HepG2 (cell line): ENCODE measurements around the gene ZNF33B. TPM values are rescaled to one million over a fixed set of nuclear protein-coding genes. Genes with fewer than 3 reads are reported as not detected.

ENCODE experiments used
- ATAC-seq: fragments of 200-7000 bp; cut with Tn5 transposase; 3 replicates; pipeline ENCODE4 v1.9.1; 2020; ENCODE audit warnings: mild to moderate bottlenecking, moderate library complexity
- BruUV-seq: library from RNA; stranded (reverse); fragments of 400-500 nt; replicated peaks from 2 replicates; lab custom pipeline; 2021; lab: Mats Ljungman, UMichigan
- CTCF ChIA-PET: fragments of 300-600 bp; formaldehyde crosslinking; extraction: SDS; loops from one replicate; lab custom pipeline; 2021; ENCODE audit warnings: low total read pairs, inconsistent platforms, low intra/inter-chr PET ratio; lab: Yijun Ruan, JAX
- POLR2A ChIA-PET: fragments of 350-600 bp; sonication (Branson Sonifier 250); formaldehyde crosslinking; loops from one replicate; lab custom pipeline; 2020; ENCODE audit warnings: antibody characterized with exemption, inconsistent platforms; lab: Yijun Ruan, JAX
- DNase-seq: peaks from one replicate; pipeline ENCODE4 v3.0.0-alpha.2; 2015; ENCODE audit warnings: low spot score
- FAIRE-seq: peaks from 3 replicates; lab custom pipeline; 2011; peaks lifted over from hg19 to GRCh38; lab: Jason Lieb, UNC
- H2AFZ ChIP-seq: one replicate; pipeline ENCODE4 v1.6.1; 2011; ENCODE audit warnings: low read length, inconsistent platforms
- H3K27ac ChIP-seq: fragments of 300-600 bp; 3 replicates; pipeline ENCODE4 v1.8.0; 2011; ENCODE audit warnings: mixed run types, mild to moderate bottlenecking, mixed read lengths, low read length, inconsistent platforms; ENCODE audit not compliant: insufficient read depth; ENCODE audit errors: extremely low read length
- H3K27me3 ChIP-seq, 2 experiments: fragments of 200-600 bp in 1 of 2; 2 replicates in 1 of 2; 3 replicates in 1 of 2; pipeline versions ENCODE4 v1.6.0 to v1.8.0; 2011; ENCODE audit warnings: low read length in 2 of 2, mild to moderate bottlenecking in 2 of 2, moderate library complexity in 2 of 2, inconsistent platforms in 1 of 2; ENCODE audit not compliant: insufficient read depth in 2 of 2, control insufficient read depth in 1 of 2
- H3K36me3 ChIP-seq, 2 experiments: fragments of 200-600 bp in 1 of 2; replicated peaks in 1 of 2; 2 replicates in 1 of 2; 3 replicates in 1 of 2; pipeline versions ENCODE4 v1.5.1 to v1.8.0; 2011; ENCODE audit warnings: low read length in 2 of 2, inconsistent platforms in 1 of 2; ENCODE audit not compliant: insufficient read depth in 2 of 2, control insufficient read depth in 1 of 2
- H3K4me1 ChIP-seq: 2 replicates; pipeline ENCODE4 v1.5.1; 2012; ENCODE audit warnings: low read length, inconsistent platforms; ENCODE audit not compliant: insufficient read depth
- H3K4me2 ChIP-seq: 2 replicates; pipeline ENCODE4 v1.6.0; 2011; ENCODE audit warnings: low read depth, low read length, inconsistent platforms
- H3K4me3 ChIP-seq, 3 experiments: fragments of 200-600 bp in 1 of 3; sonication (generic), shearing (Covaris generic) in 1 of 3; replicated peaks in 1 of 3; 2 replicates each; pipeline ENCODE4 v1.5.1; 2011 to 2016; ENCODE audit warnings: low read length in 3 of 3, inconsistent platforms in 2 of 3, low read depth in 2 of 3, mild to moderate bottlenecking in 2 of 3, control low read depth in 1 of 3, mixed read lengths in 1 of 3; ENCODE audit not compliant: insufficient read depth in 1 of 3
- H3K79me2 ChIP-seq: one replicate; pipeline ENCODE4 v1.6.1; 2011; ENCODE audit warnings: low read length, inconsistent platforms; ENCODE audit not compliant: insufficient read depth
- H3K9ac ChIP-seq: 2 replicates; pipeline ENCODE4 v1.6.0; 2011; ENCODE audit warnings: mild to moderate bottlenecking, low read depth, low read length, inconsistent platforms; ENCODE audit not compliant: insufficient read depth
- H3K9me3 ChIP-seq: 2 replicates; pipeline ENCODE4 v1.5.1; 2012; ENCODE audit warnings: mild to moderate bottlenecking, low read length
- H4K20me1 ChIP-seq: 2 replicates; pipeline ENCODE4 v1.6.0; 2011; ENCODE audit warnings: inconsistent platforms, mild to moderate bottlenecking, low read length, moderate library complexity; ENCODE audit not compliant: insufficient read depth
- CEBPB ChIP-seq: IDR thresholded peaks from 2 replicates; pipeline ENCODE4 v1.6.1; 2011; ENCODE audit warnings: low read depth, low read length, improper control_type of control experiment, borderline replicate concordance
- KDM5A ChIP-seq: fragments of 200-600 bp; sonication (generic); IDR thresholded peaks from 2 replicates; pipeline ENCODE4 v1.7.0; 2018; ENCODE audit warnings: antibody characterized with exemption, mild to moderate bottlenecking, low read length, borderline replicate concordance
- ZNF274 ChIP-seq: sonication (generic); formaldehyde crosslinking; IDR thresholded peaks from 2 replicates; pipeline ENCODE4 v1.5.1; 2020; ENCODE audit warnings: mild to moderate bottlenecking, missing genetic modification reagents
- ZNF430 ChIP-seq: sonication (generic); formaldehyde crosslinking; IDR thresholded peaks from 2 replicates; pipeline ENCODE4 v1.9.0; 2021; ENCODE audit warnings: mild to moderate bottlenecking, missing genetic modification reagents
- WGBS: methylation state at CpG from one replicate; pipeline ENCODE4 v1.1.6; 2017; ENCODE audit warnings: low lambda C conversion rate; 5-methylcytosine and 5-hydroxymethylcytosine counted together
- in situ Hi-C: cut with HindIII; loops from 2 replicates; pipeline ENCODE4 v1.10.0; 2017; ENCODE audit warnings: low pct_unique_long_range_greater_than_20kb; ENCODE audit not compliant: extremely low pct_ligation_motif_present
- intact Hi-C: fragments of 100-400 bp; cut with micrococcal nuclease; formaldehyde crosslinking; loops from one replicate; pipeline ENCODE4 v1.10.0; 2022; ENCODE audit not compliant: unreplicated experiment
- polyA plus RNA-seq, 8 experiments: library from polyadenylated mRNA; depleted of rRNA in 3 of 8; stranded (reverse) in 7 of 8; unstranded in 1 of 8; fragments of >200 nt; fragmentation: Illumina TruSeq in 4 of 8; extraction: Trizol in 4 of 8; gene quantifications; 2 replicates each; pipeline versions ENCODE4 v1.2.1 to v1.2.3, GENCODE V29; 2011 to 2016; ENCODE audit warnings: low read depth in 4 of 8, missing spikeins in 1 of 8, mixed read lengths in 1 of 8; ENCODE audit not compliant: insufficient read depth in 1 of 8
- total RNA-seq, 5 experiments: library from RNA; depleted of rRNA; stranded (reverse); fragments of >200 nt; fragmentation: Illumina TruSeq; extraction: Trizol; gene quantifications; 2 replicates each; pipeline ENCODE4 v1.2.3, GENCODE V29; 2016; ENCODE audit warnings: low read depth in 1 of 5

The ZNF33B gene
- total and polyA plus RNA-seq, 2 of the 13 experiments (the other 11 are each of a cell fraction or from before 2014, with no cell fraction given) = 18.4 to 23.5 TPM

GRCh38 chr10:42684517-42684916 lies 46.1 kb upstream of the ZNF33B start:
- Histone ChIP-seq H3K27me3 (no peaks in the 10 kb centered on the region; a peak in 1 of 5 replicates), H2AFZ (no peak overlapping the region), H3K4me3 (no peak overlapping the region), H3K79me2 (no peaks in the 10 kb centered on the region), H3K4me1 (no peaks in the 10 kb centered on the region), H3K9me3 (no peaks in the 10 kb centered on the region), H3K36me3 (no peaks in the 10 kb centered on the region), H3K27ac (no peak overlapping the region), H4K20me1 (no peaks in the 10 kb centered on the region), H3K9ac (no peak overlapping the region), H3K4me2 (no peak overlapping the region)
- intact Hi-C loops = no loop called here
- 12% methylated on average over 2 of the region's 2 CpGs for WGBS
- FAIRE-seq (no peak), ATAC-seq (no peak), DNase-seq (no peak)
- no TSS peak for BruUV-seq
- CTCF ChIA-PET = no interaction called here
- POLR2A ChIA-PET = no interaction called here
- TF ChIP-seq ZNF430 (CRISPR knock-in tag) = no peak
- in situ Hi-C loops = no loop called here

DNA sequence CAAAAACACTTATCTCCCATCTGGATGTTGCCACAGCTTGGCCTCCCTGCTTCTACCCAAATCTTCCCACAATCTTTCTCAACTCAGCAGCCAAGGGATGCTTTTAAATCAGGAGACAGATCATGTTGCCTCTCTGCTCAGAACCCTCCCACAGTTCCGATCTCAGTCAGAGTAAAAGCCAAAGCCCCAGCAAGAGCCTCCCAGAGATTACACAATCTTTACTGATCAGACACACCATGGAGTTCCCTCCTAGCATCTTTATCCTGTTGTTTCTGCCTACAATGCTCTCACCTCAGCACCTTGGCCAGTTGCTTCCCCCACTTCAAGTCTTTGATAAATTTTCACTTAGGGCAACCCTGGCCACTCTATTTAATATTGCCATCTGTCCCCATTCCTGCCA lies 41.9 kb upstream of the ZNF33B start:
- H3K4me3 ChIP-seq = no peak overlapping the region
- in situ Hi-C loops = no loop called here
- ChIA-PET CTCF (no interaction called here), POLR2A (no interaction called here)
- no peak overlapping the region for H2AFZ ChIP-seq
- no peaks in the 10 kb centered on the region for H3K9me3 ChIP-seq
- no peaks in the 10 kb centered on the region for H3K36me3 ChIP-seq
- intact Hi-C loops = no loop called here
- TF ChIP-seq CEBPB (0 out of 2 replicates have a peak, but pooled peaks have one; percentile 7), ZNF274 (CRISPR knock-in tag) (no peak), KDM5A (no peak)
- no peaks in the 10 kb centered on the region for H3K79me2 ChIP-seq
- no peak overlapping the region for H3K27ac ChIP-seq
- no TSS peak for BruUV-seq
- H3K27me3 ChIP-seq = no peaks in the 10 kb centered on the region
- FAIRE-seq (no peak), ATAC-seq (no peak), DNase-seq (no peak)
- no peak overlapping the region for H3K9ac ChIP-seq
- H3K4me1 ChIP-seq = no peaks in the 10 kb centered on the region
- no peaks in the 10 kb centered on the region for H4K20me1 ChIP-seq
- H3K4me2 ChIP-seq = no peak overlapping the region
- 25% methylated on average over 1 of the region's 1 CpG for WGBS
